GM21381 (cell line): ENCODE results near the gene TMEM51.
A peak's percentile ranks its signal among the peaks of the same experiment; 100 is the strongest.

Source experiments
- ATAC-seq: cut with Tn5 transposase; IDR thresholded peaks from one replicate; pipeline ENCODE4 v1.9.1; 2021; ENCODE audit warnings: mild to moderate bottlenecking, moderate library complexity; ENCODE audit not compliant: unreplicated experiment

TMEM51 gene

DNA sequence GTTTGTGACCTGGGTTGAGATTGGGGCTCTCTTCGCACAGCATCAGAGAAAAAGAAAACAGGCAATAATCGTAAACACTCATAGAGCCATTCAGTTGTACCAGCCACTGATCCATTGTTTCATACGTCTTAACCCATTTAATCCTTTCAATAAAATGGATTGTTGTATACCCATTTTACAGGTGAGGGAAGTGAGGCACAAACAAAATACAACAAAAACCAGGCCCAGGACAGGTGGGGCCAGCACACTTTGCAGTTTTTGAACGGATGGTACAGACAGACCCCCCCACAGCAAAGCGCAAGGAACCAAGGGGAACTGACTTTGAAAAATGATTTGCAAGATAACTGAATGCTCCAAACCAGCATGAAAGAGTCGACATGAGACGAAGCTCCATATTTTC, 89.2 kb downstream of the TMEM51 start:
- ATAC-seq: no peak

- no peak for ATAC-seq
Measured at GRCh38 chr1:15243275-15244043, 89.9 kb downstream of the TMEM51 start.

DNA sequence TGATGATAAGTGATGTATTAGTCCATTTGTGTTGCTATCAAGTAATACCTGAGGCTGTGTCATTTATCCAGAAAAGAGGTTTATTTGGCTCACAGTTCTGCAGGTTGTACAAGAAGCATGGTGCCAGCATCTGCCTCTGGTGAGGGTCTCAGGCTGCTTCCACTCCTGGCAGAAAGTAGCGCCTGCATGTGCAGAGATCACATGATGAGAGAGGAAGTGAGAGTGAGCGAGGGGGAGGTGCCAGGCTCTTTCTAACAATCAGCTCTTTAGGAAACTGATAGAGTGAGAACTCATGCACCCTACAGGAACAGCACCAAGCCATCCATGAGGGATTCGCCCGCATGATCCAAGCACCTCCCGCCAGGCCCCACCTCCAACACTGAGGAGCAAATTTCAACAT, 91.3 kb downstream of the TMEM51 start:
- ATAC-seq: no peak

- no peak for ATAC-seq
Measured at GRCh38 chr1:15245593-15246360, 92.2 kb downstream of the TMEM51 start.

DNA sequence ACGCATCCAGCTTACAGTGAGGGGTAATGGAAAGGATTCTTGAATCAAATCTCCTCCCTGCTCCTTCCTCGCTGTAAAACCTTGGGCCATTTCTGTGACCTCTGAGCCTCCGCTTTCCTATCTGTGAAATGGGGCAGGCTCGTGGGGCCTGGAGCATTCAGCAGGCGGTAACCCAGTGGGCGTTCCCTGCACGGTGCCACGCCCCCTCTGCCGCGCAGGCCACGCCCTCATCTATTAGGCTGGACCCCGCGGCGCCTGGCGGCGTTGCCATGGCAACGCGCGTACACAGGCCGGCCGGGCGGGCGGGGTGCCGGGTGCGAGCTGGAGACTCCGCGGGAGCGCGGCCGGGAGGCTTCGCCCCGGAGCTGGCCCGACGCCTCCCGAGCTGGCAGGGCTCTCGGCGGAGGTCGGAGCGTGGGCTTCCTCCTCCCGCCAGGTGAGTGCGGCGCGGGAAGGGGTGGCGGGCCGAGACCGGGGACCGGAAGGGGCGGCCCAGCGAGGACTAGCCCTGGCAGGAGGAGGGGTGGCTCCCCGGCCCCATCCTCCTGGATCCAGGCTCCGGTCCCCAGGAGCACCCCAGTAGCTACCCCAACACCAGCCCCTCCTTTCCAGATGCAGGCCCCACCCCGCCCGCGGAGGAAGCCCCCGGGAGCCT, 93.5 kb downstream of the TMEM51 start, which contains the start of gene FHAD1:
FHAD1 (plus strand) TSS at position 264 of the 655 bp plus-strand sequence. CDS start 4,562 bp downstream, outside the sequence.
- ATAC-seq: peak; percentile 63

GRCh38 chr1:15248216-15248615, 94.7 kb downstream of the TMEM51 start:
- ATAC-seq: no peak

- peak; percentile 44 for ATAC-seq
Measured at GRCh38 chr1:15249081-15249480, 95.5 kb downstream of the TMEM51 start.

- no peak for ATAC-seq
Measured at GRCh38 chr1:15251857-15252835, 98.6 kb downstream of the TMEM51 start.

DNA sequence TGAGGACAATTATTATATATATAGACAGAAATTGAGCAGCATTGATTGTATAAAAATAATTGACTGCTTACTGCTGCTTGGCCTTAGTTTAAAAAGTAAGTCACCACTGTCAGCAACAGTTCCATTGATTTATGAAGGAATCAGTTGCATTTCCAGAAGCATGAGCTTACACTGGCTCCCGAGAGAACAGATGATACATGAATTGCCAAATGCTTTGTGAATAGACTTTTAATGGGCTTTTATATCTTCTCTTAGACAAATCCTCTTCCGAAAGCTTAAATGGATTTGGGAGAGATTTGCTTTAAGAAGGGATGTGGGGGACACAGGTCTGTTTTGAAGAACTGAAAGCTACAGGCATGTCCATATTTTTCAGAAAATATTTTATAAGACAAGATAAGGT, 101.0 kb downstream of the TMEM51 start:
- ATAC-seq: no peak

DNA sequence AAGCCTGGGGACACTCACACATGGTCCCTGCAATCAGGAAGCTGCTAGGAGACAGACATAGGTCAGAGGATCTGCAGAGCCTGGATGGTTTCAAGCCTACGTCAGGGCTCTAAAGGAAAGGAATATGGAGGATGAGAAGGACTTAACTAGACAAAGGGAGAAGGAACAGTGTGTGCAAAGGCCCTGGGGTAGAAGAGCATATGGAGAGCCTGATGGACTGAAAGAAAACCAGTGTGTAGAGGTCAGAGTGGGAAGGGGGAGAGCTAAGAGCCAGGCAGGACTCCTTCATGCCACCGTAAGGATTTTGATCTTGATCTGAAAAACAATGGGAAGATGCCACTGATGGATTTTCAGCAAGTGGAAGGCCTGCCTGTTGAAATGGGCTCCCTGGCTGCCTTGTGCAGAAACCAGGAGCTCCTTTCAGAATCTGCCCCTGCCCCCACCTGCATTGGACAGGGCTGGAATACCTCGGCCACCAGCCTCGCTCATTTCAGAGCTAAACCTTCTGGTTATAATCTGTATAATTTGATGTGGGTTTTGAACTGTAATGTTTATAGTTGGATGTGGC, 102.1 kb downstream of the TMEM51 start:
- no peak for ATAC-seq

DNA sequence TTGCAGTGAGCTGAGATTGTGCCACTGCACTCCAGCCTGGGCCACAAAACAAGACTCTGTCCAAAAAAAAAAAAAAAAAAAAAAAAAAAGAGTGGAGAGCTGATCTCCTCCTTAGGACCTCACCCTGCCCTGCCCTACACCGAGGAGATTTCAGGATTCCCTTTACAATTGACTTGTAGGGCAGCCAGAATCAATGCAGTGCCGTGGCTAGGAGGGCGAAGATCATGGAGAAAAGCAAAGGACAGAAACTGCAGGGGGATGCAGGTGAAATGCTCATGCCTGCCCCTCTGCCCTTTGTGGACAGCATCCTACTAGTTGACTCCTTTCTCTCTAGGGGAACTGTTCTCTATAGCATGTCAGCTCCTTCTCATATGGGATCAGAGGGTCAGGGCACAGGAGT, 103.0 kb downstream of the TMEM51 start:
- ATAC-seq: no peak

- ATAC-seq: no peak
Measured at GRCh38 chr1:15257309-15257708, 103.8 kb downstream of the TMEM51 start.

- no peak for ATAC-seq
Measured at GRCh38 chr1:15258833-15259621, 105.5 kb downstream of the TMEM51 start.

- ATAC-seq: no peak
Measured at GRCh38 chr1:15259622-15260007, 106.1 kb downstream of the TMEM51 start.

DNA sequence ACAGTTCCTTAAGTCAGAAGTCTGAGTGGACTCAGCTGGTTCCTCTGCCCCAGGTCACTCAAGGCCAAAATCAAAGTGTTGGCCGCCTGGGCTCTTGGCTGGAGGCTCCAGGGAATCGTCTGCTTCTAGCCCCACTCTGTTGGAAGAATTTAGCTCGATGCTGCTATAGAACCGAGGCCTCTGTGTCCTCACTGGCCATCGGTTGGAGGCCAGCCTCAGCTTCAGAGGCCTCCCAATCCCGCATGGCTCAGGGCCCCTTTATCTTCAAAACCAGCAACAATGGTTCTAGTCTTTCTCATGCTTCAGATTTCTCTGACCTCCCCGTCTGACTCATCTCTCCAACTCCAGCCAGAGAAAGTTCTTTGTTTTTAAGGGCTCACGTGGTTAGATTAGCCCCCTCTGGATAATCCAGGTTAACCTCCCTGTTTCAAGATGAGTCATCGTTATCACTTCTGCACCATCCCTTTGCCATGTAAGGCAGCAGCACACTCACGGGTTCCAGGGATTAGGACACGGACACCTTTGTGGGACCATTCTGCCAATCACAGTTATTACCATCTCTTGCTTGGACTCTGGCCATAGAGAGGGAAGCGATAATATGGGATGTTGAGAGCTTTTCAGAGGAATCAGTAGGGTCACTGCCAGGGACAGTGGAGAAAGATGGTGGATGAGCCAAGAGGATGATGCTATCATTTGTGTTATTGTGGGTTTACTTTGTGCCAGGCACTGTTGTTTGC, 107.0 kb downstream of the TMEM51 start:
- no peak for ATAC-seq

- ATAC-seq: peak; percentile 54
Measured at GRCh38 chr1:15261155-15262002, 107.8 kb downstream of the TMEM51 start.

DNA sequence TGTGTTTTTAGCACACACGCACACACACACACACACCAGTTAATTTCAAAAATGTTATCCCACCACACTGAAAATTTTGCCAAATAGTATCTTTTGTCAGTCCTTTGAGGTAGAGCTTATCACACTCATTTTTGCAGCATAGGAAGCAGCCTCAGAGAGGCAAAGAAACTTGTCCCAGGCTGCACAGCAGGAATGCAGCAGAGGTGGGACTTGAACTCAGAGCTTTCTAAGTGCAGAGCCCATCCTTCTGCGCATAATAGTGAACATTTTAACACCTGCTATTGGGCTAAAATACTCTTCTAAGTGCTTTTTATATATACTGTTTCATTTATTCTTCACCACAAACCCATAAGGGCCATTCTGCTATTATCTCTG, 108.4 kb downstream of the TMEM51 start:
- no peak for ATAC-seq

DNA sequence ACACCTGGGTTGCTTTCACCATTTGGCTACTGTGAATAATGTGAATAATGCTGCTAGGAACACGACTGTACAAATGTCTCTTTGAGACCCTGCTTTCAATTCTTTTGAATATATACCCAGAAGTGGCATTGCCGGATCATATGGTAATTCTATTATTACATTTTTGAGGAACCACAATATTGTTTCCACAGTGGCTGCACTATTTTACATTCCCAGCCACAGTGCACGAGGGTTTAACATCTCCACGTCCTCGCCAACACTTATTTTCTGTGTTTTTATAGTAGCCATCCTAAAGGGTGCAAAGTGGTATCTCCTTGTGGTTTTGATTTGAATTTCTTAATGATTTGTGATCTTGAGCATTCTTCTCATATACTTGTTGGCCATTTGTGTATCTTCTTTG, 109.2 kb downstream of the TMEM51 start:
- ATAC-seq: no peak
